AG10803 (cell line): ENCODE measurements around the gene ENAH.
"Not testable (repeated sequence)": the region's sequence is repeated elsewhere in the genome, so short reads cannot be mapped to it uniquely, and the experiment has no call there.

Experiments
- DNase-seq: peaks from one replicate; pipeline ENCODE4 v3.0.0; 2010; ENCODE audit warnings: low read depth
- H3K4me3 ChIP-seq: 2 replicates; pipeline ENCODE4 v1.5.1; 2011; ENCODE audit warnings: mild to moderate bottlenecking, low read length, control low read depth
- CTCF ChIP-seq: conservative IDR thresholded peaks from 2 replicates; pipeline ENCODE4 v1.5.1; 2011; ENCODE audit warnings: mild to moderate bottlenecking, low read length, control low read depth, inconsistent platforms

Gene ENAH

GRCh38 chr1:225627304-225627947 lies 25.5 kb downstream of the ENAH start:
- TF ChIP-seq CTCF, result no peak
- DNase-seq, result no peak
- H3K4me3 ChIP-seq, result no peak overlapping the region

DNA sequence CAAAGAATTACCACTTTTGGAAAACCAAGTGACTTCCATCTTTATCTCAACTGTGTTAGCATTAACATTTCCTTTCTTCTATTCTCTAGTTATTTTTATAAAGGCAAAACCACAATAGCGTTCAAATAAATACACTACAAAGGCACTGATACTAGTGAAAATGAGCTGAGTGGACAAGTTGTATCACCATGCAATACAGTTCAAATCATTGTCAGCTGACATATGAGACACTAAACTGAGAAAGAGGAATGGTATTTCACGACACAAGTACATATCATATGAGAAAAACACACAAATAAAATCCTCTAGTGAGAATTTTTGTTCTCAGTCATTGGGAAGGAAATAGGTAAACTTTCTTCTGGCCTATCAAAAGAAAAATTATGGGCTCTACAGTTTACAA lies 26.2 kb downstream of the ENAH start:
- no peak for TF ChIP-seq CTCF
- peak; percentile 33 for DNase-seq
- no peak overlapping the region for H3K4me3 ChIP-seq

DNA sequence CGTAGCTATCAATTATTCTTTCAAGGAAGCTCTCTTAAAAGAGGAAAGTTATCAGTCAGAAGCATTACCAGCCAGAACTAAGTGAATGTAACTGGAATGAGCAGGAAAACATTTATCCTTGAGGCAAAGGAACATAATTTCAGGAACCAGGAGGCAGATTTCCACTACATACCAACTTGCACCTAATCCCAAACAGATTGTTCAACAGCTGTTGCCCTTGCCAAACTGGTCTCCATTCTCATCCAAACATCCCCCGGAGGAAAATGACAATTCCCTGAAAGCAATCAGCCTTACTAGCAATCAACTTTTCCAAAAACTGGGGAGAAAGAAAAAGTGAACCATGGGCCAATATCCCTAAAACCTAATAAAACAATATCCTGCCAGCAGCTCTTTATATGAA lies 35.0 kb downstream of the ENAH start:
- TF ChIP-seq CTCF, result no peak
- DNase-seq, result peak; percentile 54
- H3K4me3 ChIP-seq, result no peak overlapping the region

GRCh38 chr1:225617479-225617878 lies 35.4 kb downstream of the ENAH start:
- peak; percentile 32 for DNase-seq
- H3K4me3 ChIP-seq, result no peak overlapping the region
- no peak for TF ChIP-seq CTCF

- not testable (repeated sequence) for DNase-seq, H3K4me3 ChIP-seq
Observed at GRCh38 chr1:225615403-225615790, 37.5 kb downstream of the ENAH start.

- no peak for DNase-seq
- no peak overlapping the region for H3K4me3 ChIP-seq
- no peak for TF ChIP-seq CTCF
Observed at GRCh38 chr1:225613006-225613405, 39.9 kb downstream of the ENAH start.

GRCh38 chr1:225612287-225612686 lies 40.6 kb downstream of the ENAH start:
- peak; percentile 54 for DNase-seq
- no peak for TF ChIP-seq CTCF
- H3K4me3 ChIP-seq, result no peak overlapping the region
